K562 (cell line): Measurements from ENCODE around the gene TRABD2B. TPM values are rescaled to one million over a fixed set of nuclear protein-coding genes. Genes with fewer than 3 reads are reported as not detected.

Source experiments
- ATAC-seq: fragments of 200-7000 bp; cut with Tn5 transposase; 3 replicates; pipeline ENCODE4 v1.9.1; 2020; ENCODE audit warnings: moderate library complexity
- BruUV-seq: library from RNA; stranded (reverse); fragments of 400-500 nt; replicated peaks from 2 replicates; lab custom pipeline; 2021; lab: Mats Ljungman, UMichigan
- CTCF ChIA-PET: fragments of 300-600 bp; formaldehyde crosslinking; extraction: SDS; loops from one replicate; lab custom pipeline; 2021; ENCODE audit warnings: low intra/inter-chr PET ratio; lab: Yijun Ruan, JAX
- POLR2A ChIA-PET: fragments of 300-600, 350-650 bp; sonication (Branson Sonifier 250); formaldehyde crosslinking; extraction: SDS; loops from one replicate; lab custom pipeline; 2021; ENCODE audit warnings: antibody characterized with exemption, inconsistent platforms; lab: Yijun Ruan, JAX
- DNase-seq, 4 experiments: peaks; one replicate each; pipeline versions ENCODE4 v3.0.0 to v3.0.0-alpha.2; 2011 to 2018; ENCODE audit warnings: low spot score in 3 of 4, mixed read lengths in 3 of 4; ENCODE audit errors: extremely low read depth in 1 of 4
- FAIRE-seq: peaks from 2 replicates; lab custom pipeline; 2011; peaks lifted over from hg19 to GRCh38; lab: Jason Lieb, UNC
- H2AFZ ChIP-seq: 2 replicates; pipeline ENCODE4 v1.6.0; 2011; ENCODE audit warnings: low read depth, low read length, control low read depth, inconsistent platforms
- H3K27ac ChIP-seq: fragments of 200-600 bp; 3 replicates; pipeline ENCODE4 v1.8.0; 2011; ENCODE audit warnings: low read depth, mild to moderate bottlenecking, control low read depth, inconsistent platforms, low read length, moderate library complexity, mixed read lengths; ENCODE audit errors: extremely low read depth
- H3K27me3 ChIP-seq, 2 experiments: fragments of 300-600 bp in 1 of 2; 2 replicates in 1 of 2; 3 replicates in 1 of 2; pipeline versions ENCODE4 v1.6.0 to v1.8.0; 2011; ENCODE audit warnings: inconsistent platforms in 2 of 2, low read length in 2 of 2, mild to moderate bottlenecking in 1 of 2, mixed read lengths in 1 of 2, moderate library complexity in 1 of 2; ENCODE audit not compliant: control insufficient read depth in 2 of 2, insufficient read depth in 2 of 2
- H3K36me3 ChIP-seq: fragments of 300-600 bp; 3 replicates; pipeline ENCODE4 v1.8.0; 2011; ENCODE audit warnings: mild to moderate bottlenecking, low read length, inconsistent platforms; ENCODE audit not compliant: control insufficient read depth, insufficient read depth
- H3K4me1 ChIP-seq, 2 experiments: fragments of 200-600 bp in 1 of 2; replicated peaks in 1 of 2; 2 replicates in 1 of 2; 3 replicates in 1 of 2; pipeline versions ENCODE4 v1.5.1 to v1.8.0; 2011; ENCODE audit warnings: inconsistent platforms in 2 of 2, low read length in 2 of 2, mild to moderate bottlenecking in 1 of 2, mixed read lengths in 1 of 2, moderate library complexity in 1 of 2; ENCODE audit not compliant: control insufficient read depth in 2 of 2, insufficient read depth in 2 of 2
- H3K4me2 ChIP-seq: 2 replicates; pipeline ENCODE4 v1.6.1; 2011; ENCODE audit warnings: low read length, control low read depth, inconsistent platforms, mixed read lengths; ENCODE audit not compliant: insufficient read depth
- H3K4me3 ChIP-seq: fragments of 200-600 bp; sonication (generic), shearing (Covaris generic); 2 replicates; pipeline ENCODE4 v1.5.1; 2016; ENCODE audit warnings: control low read depth, inconsistent platforms
- H3K79me2 ChIP-seq: fragments of 200-600 bp; 3 replicates; pipeline ENCODE4 v1.8.0; 2011; ENCODE audit warnings: low read length, inconsistent platforms; ENCODE audit not compliant: control insufficient read depth, insufficient read depth
- H3K9ac ChIP-seq, 2 experiments: 2 replicates each; pipeline versions ENCODE4 v1.6.0 to v1.6.1; 2011; ENCODE audit warnings: low read depth in 2 of 2, low read length in 2 of 2, control low read depth in 1 of 2, inconsistent platforms in 1 of 2, mild to moderate bottlenecking in 1 of 2, mixed read lengths in 1 of 2; ENCODE audit not compliant: insufficient read depth in 1 of 2
- H3K9me1 ChIP-seq: one replicate; pipeline ENCODE4 v1.6.0; 2011; ENCODE audit warnings: inconsistent platforms, mild to moderate bottlenecking, low read length, moderate library complexity; ENCODE audit not compliant: control insufficient read depth, insufficient read depth
- H3K9me3 ChIP-seq: replicated peaks from 2 replicates; pipeline ENCODE4 v1.5.1; 2011; ENCODE audit warnings: low read depth, low read length, inconsistent platforms; ENCODE audit not compliant: control insufficient read depth, insufficient read depth
- H4K20me1 ChIP-seq: replicated peaks from 2 replicates; pipeline ENCODE4 v1.6.1; 2011; ENCODE audit warnings: low read length, inconsistent platforms, mixed read lengths; ENCODE audit not compliant: control insufficient read depth, insufficient read depth
- CHCHD3 ChIP-seq: fragments of 250-450 bp; sonication (Bioruptor Pico); IDR thresholded peaks from 2 replicates; pipeline ENCODE4 v2.1.2; 2022; ENCODE audit warnings: mild to moderate bottlenecking
- FOXA3 ChIP-seq, 2 experiments: fragments of 450-650 bp in 1 of 2; sonication (generic) in 1 of 2; formaldehyde crosslinking; IDR thresholded peaks in 1 of 2; conservative IDR thresholded peaks in 1 of 2; 2 replicates each; pipeline versions ENCODE4 v1.4.0 to v1.8.0; 2020 to 2022; ENCODE audit warnings: mild to moderate bottlenecking in 2 of 2, missing genetic modification reagents in 1 of 2
- JUN ChIP-seq, 2 experiments: sonication (generic) in 1 of 2; formaldehyde crosslinking in 1 of 2; IDR thresholded peaks; 2 replicates each; pipeline versions ENCODE4 v1.6.1 to v1.8.0; 2012 to 2022; ENCODE audit warnings: borderline replicate concordance in 2 of 2, mild to moderate bottlenecking in 2 of 2, improper control_type of control experiment in 1 of 2, low read depth in 1 of 2, low read length in 1 of 2, missing genetic modification reagents in 1 of 2
- MYNN ChIP-seq, 2 experiments: sonication (generic); formaldehyde crosslinking in 1 of 2; IDR thresholded peaks; 2 replicates each; pipeline versions ENCODE4 v1.5.0 to v1.6.1; 2016 to 2020; ENCODE audit warnings: antibody characterized with exemption in 1 of 2, missing genetic modification reagents in 1 of 2
- RBM14 ChIP-seq: fragments of 200-400 bp; formaldehyde crosslinking; IDR thresholded peaks from 2 replicates; pipeline ENCODE4 v1.6.1; 2018; ENCODE audit warnings: low read depth, mild to moderate bottlenecking, low read length, moderate library complexity, borderline replicate concordance; ENCODE audit not compliant: insufficient read depth
- ZNF239 ChIP-seq: fragments of 250-450 bp; sonication (Bioruptor Pico); IDR thresholded peaks from 2 replicates; pipeline ENCODE4 v1.4.0; 2020; ENCODE audit warnings: mild to moderate bottlenecking
- ZNF668 ChIP-seq: fragments of 250-450 bp; sonication (Bioruptor Pico); IDR thresholded peaks from 2 replicates; pipeline ENCODE4 v1.8.0; 2022; ENCODE audit warnings: mild to moderate bottlenecking, inconsistent platforms
- WGBS: fragments of 100-300 bp; shearing (Covaris generic); methylation state at CpG from one replicate; pipeline ENCODE4 v1.1.6; 2016; ENCODE audit warnings: low coverage, mixed read lengths; ENCODE audit not compliant: insufficient coverage; ENCODE audit errors: missing lambda C conversion rate; 5-methylcytosine and 5-hydroxymethylcytosine counted together
- in situ Hi-C: fragments of 300-500 bp; cut with MboI; formaldehyde crosslinking; loops from 4 replicates; pipeline ENCODE4 v1.15.0; 2018; ENCODE audit warnings: inconsistent platforms, mixed read lengths
- intact Hi-C: fragments of 100-400 bp; cut with micrococcal nuclease; formaldehyde crosslinking; loops from 2 replicates; pipeline ENCODE4 v1.14.2; 2022
- polyA plus RNA-seq, 8 experiments: library from polyadenylated mRNA; depleted of rRNA in 4 of 8; stranded (reverse) in 5 of 8; unstranded in 3 of 8; fragments of >200 nt; fragmentation: Nextera tagmentation in 2 of 8; fragmentation: Illumina TruSeq in 1 of 8; extraction: Ambion mirVana in 2 of 8; extraction: Trizol in 1 of 8; gene quantifications; 2 replicates each; pipeline versions ENCODE4 v1.2.1 to v1.2.3, GENCODE V29; 2011 to 2014; ENCODE audit warnings: inconsistent platforms in 1 of 8, missing spikeins in 1 of 8
- total RNA-seq, 7 experiments: library from RNA; depleted of rRNA in 6 of 7; stranded (reverse); fragments of >200 nt in 6 of 7; fragmentation: Illumina TruSeq in 2 of 7; extraction: Trizol in 2 of 7; gene quantifications; 2 replicates each; pipeline versions ENCODE4 v1.2.1 to v1.2.3, GENCODE V29; 2011 to 2021; ENCODE audit warnings: low replicate concordance in 1 of 7
- TF ChIP-seq, protein P1 (sequence below), 2 experiments: fragments of 450-650 bp in 1 of 2; sonication (generic) in 1 of 2; formaldehyde crosslinking in 1 of 2; IDR thresholded peaks in 1 of 2; conservative IDR thresholded peaks in 1 of 2; 2 replicates each; pipeline versions ENCODE4 v1.6.1 to v1.8.1; 2016 to 2023; ENCODE audit warnings: mild to moderate bottlenecking in 2 of 2, moderate library complexity in 2 of 2, inconsistent platforms in 1 of 2, missing genetic modification reagents in 1 of 2
- TF ChIP-seq, protein P2 (sequence below): fragments of 200-600 bp; sonication (generic); IDR thresholded peaks from one replicate; pipeline ENCODE4 v1.6.1; 2012; ENCODE audit warnings: mild to moderate bottlenecking, low read depth, low read length, inconsistent platforms

TRABD2B gene
- total and polyA plus RNA-seq, 9 of the 15 experiments (the other 6 are each of a cell fraction or from before 2014, with no cell fraction given) = not detected

DNA sequence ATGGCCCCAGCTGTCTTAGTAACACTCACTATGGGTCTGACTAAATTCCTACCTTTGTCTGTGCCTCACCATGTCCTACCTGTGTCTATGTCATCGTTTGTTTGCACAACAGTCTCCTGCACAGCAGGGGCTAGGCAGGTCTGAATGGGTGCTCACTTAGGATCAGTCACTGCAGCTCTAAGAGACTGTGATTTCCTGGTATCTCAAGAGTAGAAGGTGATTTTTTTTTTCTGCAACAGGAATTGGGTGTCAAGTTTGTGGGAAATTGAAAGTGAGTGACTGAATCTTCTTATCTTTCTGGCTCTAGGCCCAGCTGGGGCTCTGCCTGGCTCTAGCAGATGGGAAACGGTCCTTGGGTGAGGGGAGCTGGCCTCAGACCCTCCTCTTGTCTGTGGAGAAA, 46.4 kb upstream of the TRABD2B start:
- H3K4me1 ChIP-seq = no peaks in the 10 kb centered on the region
- no peak for FAIRE-seq
- DNase-seq = no peak
- intact Hi-C loops = no loop called here
- no peak overlapping the region for H2AFZ ChIP-seq
- H3K27ac ChIP-seq = no peak overlapping the region
- H3K36me3 ChIP-seq = no peaks in the 10 kb centered on the region
- no peaks in the 10 kb centered on the region for H3K79me2 ChIP-seq
- no peaks in the 10 kb centered on the region for H3K9me1 ChIP-seq
- ATAC-seq = no peak
- no peak overlapping the region for H3K9ac ChIP-seq
- in situ Hi-C loops = no loop called here
- peaks cover 0 to 9% of the 10 kb centered on the region in 2 experiments; a peak in 2 of 5 replicates for H3K27me3 ChIP-seq
- ChIA-PET POLR2A (no interaction called here), CTCF (no interaction called here)
- no peaks in the 10 kb centered on the region; the same call in 1 of the 2 replicates for H4K20me1 ChIP-seq
- H3K9me3 ChIP-seq = no peaks in the 10 kb centered on the region
- no peak overlapping the region for H3K4me2 ChIP-seq
- no TSS peak for BruUV-seq
- H3K4me3 ChIP-seq = no peak overlapping the region
- WGBS = 0% methylated on average over 2 of the region's 2 CpGs
- TF ChIP-seq ZNF668 (CRISPR knock-in tag) (no peak), RBM14 (no peak), MYNN (IDR thresholded peaks at IDR 0.05) (no peak), MYNN (CRISPR knock-in tag; IDR thresholded peaks at IDR 0.05) (no peak), CHCHD3 (CRISPR knock-in tag) (no peak), ZNF239 (CRISPR knock-in tag) (no peak), JUN (IDR thresholded peaks at IDR 0.05; ENCODE audit: borderline replicate concordance, low read depth, low read length) (no peak), JUN (CRISPR knock-in tag; IDR thresholded peaks at IDR 0.05; ENCODE audit: borderline replicate concordance) (no peak), FOXA3 (CRISPR knock-in tag; conservative IDR thresholded peaks at IDR 0.05 in 1 of 2, IDR thresholded peaks at IDR 0.05 in 1 of 2) (no peak)
- TF ChIP-seq, protein P1, sequence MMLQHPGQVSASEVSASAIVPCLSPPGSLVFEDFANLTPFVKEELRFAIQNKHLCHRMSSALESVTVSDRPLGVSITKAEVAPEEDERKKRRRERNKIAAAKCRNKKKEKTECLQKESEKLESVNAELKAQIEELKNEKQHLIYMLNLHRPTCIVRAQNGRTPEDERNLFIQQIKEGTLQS (IDR thresholded peaks at IDR 0.05) = no peak
- TF ChIP-seq, protein P1 (CRISPR knock-in tag; conservative IDR thresholded peaks at IDR 0.05) = no peak
- TF ChIP-seq, protein P2, sequence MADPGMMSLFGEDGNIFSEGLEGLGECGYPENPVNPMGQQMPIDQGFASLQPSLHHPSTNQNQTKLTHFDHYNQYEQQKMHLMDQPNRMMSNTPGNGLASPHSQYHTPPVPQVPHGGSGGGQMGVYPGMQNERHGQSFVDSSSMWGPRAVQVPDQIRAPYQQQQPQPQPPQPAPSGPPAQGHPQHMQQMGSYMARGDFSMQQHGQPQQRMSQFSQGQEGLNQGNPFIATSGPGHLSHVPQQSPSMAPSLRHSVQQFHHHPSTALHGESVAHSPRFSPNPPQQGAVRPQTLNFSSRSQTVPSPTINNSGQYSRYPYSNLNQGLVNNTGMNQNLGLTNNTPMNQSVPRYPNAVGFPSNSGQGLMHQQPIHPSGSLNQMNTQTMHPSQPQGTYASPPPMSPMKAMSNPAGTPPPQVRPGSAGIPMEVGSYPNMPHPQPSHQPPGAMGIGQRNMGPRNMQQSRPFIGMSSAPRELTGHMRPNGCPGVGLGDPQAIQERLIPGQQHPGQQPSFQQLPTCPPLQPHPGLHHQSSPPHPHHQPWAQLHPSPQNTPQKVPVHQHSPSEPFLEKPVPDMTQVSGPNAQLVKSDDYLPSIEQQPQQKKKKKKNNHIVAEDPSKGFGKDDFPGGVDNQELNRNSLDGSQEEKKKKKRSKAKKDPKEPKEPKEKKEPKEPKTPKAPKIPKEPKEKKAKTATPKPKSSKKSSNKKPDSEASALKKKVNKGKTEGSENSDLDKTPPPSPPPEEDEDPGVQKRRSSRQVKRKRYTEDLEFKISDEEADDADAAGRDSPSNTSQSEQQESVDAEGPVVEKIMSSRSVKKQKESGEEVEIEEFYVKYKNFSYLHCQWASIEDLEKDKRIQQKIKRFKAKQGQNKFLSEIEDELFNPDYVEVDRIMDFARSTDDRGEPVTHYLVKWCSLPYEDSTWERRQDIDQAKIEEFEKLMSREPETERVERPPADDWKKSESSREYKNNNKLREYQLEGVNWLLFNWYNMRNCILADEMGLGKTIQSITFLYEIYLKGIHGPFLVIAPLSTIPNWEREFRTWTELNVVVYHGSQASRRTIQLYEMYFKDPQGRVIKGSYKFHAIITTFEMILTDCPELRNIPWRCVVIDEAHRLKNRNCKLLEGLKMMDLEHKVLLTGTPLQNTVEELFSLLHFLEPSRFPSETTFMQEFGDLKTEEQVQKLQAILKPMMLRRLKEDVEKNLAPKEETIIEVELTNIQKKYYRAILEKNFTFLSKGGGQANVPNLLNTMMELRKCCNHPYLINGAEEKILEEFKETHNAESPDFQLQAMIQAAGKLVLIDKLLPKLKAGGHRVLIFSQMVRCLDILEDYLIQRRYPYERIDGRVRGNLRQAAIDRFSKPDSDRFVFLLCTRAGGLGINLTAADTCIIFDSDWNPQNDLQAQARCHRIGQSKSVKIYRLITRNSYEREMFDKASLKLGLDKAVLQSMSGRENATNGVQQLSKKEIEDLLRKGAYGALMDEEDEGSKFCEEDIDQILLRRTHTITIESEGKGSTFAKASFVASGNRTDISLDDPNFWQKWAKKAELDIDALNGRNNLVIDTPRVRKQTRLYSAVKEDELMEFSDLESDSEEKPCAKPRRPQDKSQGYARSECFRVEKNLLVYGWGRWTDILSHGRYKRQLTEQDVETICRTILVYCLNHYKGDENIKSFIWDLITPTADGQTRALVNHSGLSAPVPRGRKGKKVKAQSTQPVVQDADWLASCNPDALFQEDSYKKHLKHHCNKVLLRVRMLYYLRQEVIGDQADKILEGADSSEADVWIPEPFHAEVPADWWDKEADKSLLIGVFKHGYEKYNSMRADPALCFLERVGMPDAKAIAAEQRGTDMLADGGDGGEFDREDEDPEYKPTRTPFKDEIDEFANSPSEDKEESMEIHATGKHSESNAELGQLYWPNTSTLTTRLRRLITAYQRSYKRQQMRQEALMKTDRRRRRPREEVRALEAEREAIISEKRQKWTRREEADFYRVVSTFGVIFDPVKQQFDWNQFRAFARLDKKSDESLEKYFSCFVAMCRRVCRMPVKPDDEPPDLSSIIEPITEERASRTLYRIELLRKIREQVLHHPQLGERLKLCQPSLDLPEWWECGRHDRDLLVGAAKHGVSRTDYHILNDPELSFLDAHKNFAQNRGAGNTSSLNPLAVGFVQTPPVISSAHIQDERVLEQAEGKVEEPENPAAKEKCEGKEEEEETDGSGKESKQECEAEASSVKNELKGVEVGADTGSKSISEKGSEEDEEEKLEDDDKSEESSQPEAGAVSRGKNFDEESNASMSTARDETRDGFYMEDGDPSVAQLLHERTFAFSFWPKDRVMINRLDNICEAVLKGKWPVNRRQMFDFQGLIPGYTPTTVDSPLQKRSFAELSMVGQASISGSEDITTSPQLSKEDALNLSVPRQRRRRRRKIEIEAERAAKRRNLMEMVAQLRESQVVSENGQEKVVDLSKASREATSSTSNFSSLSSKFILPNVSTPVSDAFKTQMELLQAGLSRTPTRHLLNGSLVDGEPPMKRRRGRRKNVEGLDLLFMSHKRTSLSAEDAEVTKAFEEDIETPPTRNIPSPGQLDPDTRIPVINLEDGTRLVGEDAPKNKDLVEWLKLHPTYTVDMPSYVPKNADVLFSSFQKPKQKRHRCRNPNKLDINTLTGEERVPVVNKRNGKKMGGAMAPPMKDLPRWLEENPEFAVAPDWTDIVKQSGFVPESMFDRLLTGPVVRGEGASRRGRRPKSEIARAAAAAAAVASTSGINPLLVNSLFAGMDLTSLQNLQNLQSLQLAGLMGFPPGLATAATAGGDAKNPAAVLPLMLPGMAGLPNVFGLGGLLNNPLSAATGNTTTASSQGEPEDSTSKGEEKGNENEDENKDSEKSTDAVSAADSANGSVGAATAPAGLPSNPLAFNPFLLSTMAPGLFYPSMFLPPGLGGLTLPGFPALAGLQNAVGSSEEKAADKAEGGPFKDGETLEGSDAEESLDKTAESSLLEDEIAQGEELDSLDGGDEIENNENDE = no peak
